DMS 273 treated with DMSO at 0.1 percent for 48 hours (cell line): Measurements from ENCODE around the gene MCFD2.

ENCODE experiments used
- DNase-seq: peaks from one replicate; lab custom pipeline; 2025; lab: John Stamatoyannopoulos, UW

Gene MCFD2

GRCh38 chr2:46915281-46915810, at the start of gene MCFD2:
MCFD2 (minus strand) TSS chr2:46915806; CDS start chr2:46909171, 6,635 bp downstream.
- no peak for DNase-seq

- no peak for DNase-seq
Observed at GRCh38 chr2:46964835-46965560, 49.4 kb upstream of the MCFD2 start.

GRCh38 chr2:46963941-46964673, 48.5 kb upstream of the MCFD2 start:
- DNase-seq: no peak

- DNase-seq: no peak
Observed at GRCh38 chr2:46963210-46963609, 47.6 kb upstream of the MCFD2 start.

- no peak for DNase-seq
Observed at GRCh38 chr2:46962751-46963150, 47.1 kb upstream of the MCFD2 start.

GRCh38 chr2:46960618-46961017, 45.0 kb upstream of the MCFD2 start:
- no peak for DNase-seq

GRCh38 chr2:46958431-46959017, 42.9 kb upstream of the MCFD2 start:
- no peak for DNase-seq

- DNase-seq: no peak
Observed at GRCh38 chr2:46956981-46957531, 41.5 kb upstream of the MCFD2 start.

GRCh38 chr2:46955764-46956163, 40.2 kb upstream of the MCFD2 start:
- DNase-seq: no peak

- no peak for DNase-seq
Observed at GRCh38 chr2:46954951-46955571, 39.5 kb upstream of the MCFD2 start.

- DNase-seq: no peak
Observed at GRCh38 chr2:46952171-46952570, 36.6 kb upstream of the MCFD2 start.

- DNase-seq: no peak
Observed at GRCh38 chr2:46951290-46952064, 35.9 kb upstream of the MCFD2 start.

GRCh38 chr2:46950314-46950713, 34.7 kb upstream of the MCFD2 start:
- no peak for DNase-seq

- no peak for DNase-seq
Observed at GRCh38 chr2:46947841-46948240, 32.2 kb upstream of the MCFD2 start.

GRCh38 chr2:46945671-46946070, 30.1 kb upstream of the MCFD2 start:
- DNase-seq: no peak

- no peak for DNase-seq
Observed at GRCh38 chr2:46943881-46944798, 28.5 kb upstream of the MCFD2 start.

GRCh38 chr2:46942891-46943626, 27.5 kb upstream of the MCFD2 start:
- DNase-seq: no peak

- no peak for DNase-seq
Observed at GRCh38 chr2:46942143-46942526, 26.5 kb upstream of the MCFD2 start.

GRCh38 chr2:46939626-46940359, 24.2 kb upstream of the MCFD2 start:
- no peak for DNase-seq
